ENCODE data around the gene SEMA7A. TPM values are rescaled to one million over a fixed set of nuclear protein-coding genes. Genes with fewer than 3 reads are reported as not detected.

The SEMA7A gene
- total and polyA plus RNA-seq, 2 donors from 2014 or later: 2.8 to 3.6 TPM

DNA sequence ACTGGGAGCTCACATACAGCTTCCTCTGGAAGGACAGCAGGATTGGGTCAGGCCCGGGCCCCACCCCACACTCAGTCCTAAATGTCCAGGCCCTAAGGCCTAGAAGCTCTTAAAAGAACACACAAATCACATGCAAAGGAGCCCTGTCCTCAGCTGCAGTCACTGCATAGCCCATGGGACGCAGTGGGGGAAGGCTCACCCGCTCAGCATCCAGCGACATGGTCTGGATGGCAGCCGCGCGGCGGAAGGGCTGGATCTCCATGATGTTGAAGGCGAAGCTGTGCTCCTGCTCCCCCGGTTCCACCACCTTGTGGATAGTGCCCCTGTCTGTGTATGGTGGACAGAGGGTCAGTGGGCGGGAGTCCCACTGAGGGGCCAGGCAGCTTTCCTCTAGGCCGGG lies 22.1 kb downstream of the SEMA7A start:
- Histone ChIP-seq H3K4me3 (ENCODE audit: low read length in 3 of 3) (no peak overlapping the region), H3K27me3 (ENCODE audit: control insufficient read depth, insufficient read depth, low read length) (no peaks in the 10 kb centered on the region), H3K9ac (ENCODE audit: low read length in 3 of 3) (no peak overlapping the region), H3K36me3 (ENCODE audit: control insufficient read depth in 2 of 3, insufficient read depth in 3 of 3, low read length in 3 of 3) (peaks cover 0 to 2% (median 0%) of the 10 kb centered on the region in 3 donors), H3K4me1 (ENCODE audit: control insufficient read depth in 2 of 3, insufficient read depth in 2 of 3, low read depth in 1 of 3, low read length in 3 of 3) (peaks cover 0 to 3% (median 2%) of the 10 kb centered on the region in 3 donors), H3K9me3 (ENCODE audit: control insufficient read depth in 2 of 3, insufficient read depth in 1 of 3, low read length in 3 of 3) (no peaks in the 10 kb centered on the region), H3K27ac (ENCODE audit: low read depth in 2 of 2, low read length in 2 of 2) (no peak overlapping the region)
- FAIRE-seq: no peak
- DNase-seq: no peak
- intact Hi-C loops (cut with DNase I): no loop called here
- no peak for TF ChIP-seq CTCF (IDR thresholded peaks at IDR 0.05; ENCODE audit: borderline replicate concordance, extremely low read depth, insufficient read depth)

GRCh38 chr15:74410502-74410901 lies 23.3 kb downstream of the SEMA7A start:
- FAIRE-seq: no peak

GRCh38 chr15:74409225-74409624 lies 24.5 kb downstream of the SEMA7A start:
- Histone ChIP-seq H3K4me1 (ENCODE audit: control insufficient read depth in 2 of 3, insufficient read depth in 2 of 3, low read depth in 1 of 3, low read length in 3 of 3) (peaks cover 0 to 5% (median 2%) of the 10 kb centered on the region in 3 donors), H3K9ac (ENCODE audit: low read length in 3 of 3) (no peak overlapping the region), H3K27ac (ENCODE audit: low read depth in 2 of 2, low read length in 2 of 2) (no peak overlapping the region), H3K27me3 (ENCODE audit: control insufficient read depth, insufficient read depth, low read length) (no peaks in the 10 kb centered on the region), H3K4me3 (ENCODE audit: low read length in 3 of 3) (no peak overlapping the region), H3K9me3 (ENCODE audit: control insufficient read depth in 2 of 3, insufficient read depth in 1 of 3, low read length in 3 of 3) (no peaks in the 10 kb centered on the region), H3K36me3 (ENCODE audit: control insufficient read depth in 2 of 3, insufficient read depth in 3 of 3, low read length in 3 of 3) (no peaks in the 10 kb centered on the region)
- peak in 1 of 5 donors; percentile 35 for DNase-seq
- TF ChIP-seq CTCF (IDR thresholded peaks at IDR 0.05; ENCODE audit: borderline replicate concordance, extremely low read depth, insufficient read depth): no peak
- intact Hi-C loops (cut with DNase I): no loop called here
- no peak for FAIRE-seq

More at GRCh38 chr15:74410502-74410901, 23.3 kb downstream of the SEMA7A start:
- TF ChIP-seq CTCF (IDR thresholded peaks at IDR 0.05; ENCODE audit: borderline replicate concordance, extremely low read depth, insufficient read depth): no peak
- Histone ChIP-seq H3K27me3 (ENCODE audit: control insufficient read depth, insufficient read depth, low read length) (no peaks in the 10 kb centered on the region), H3K36me3 (ENCODE audit: control insufficient read depth in 2 of 3, insufficient read depth in 3 of 3, low read length in 3 of 3) (no peaks in the 10 kb centered on the region), H3K9ac (ENCODE audit: low read length in 3 of 3) (no peak overlapping the region), H3K9me3 (ENCODE audit: control insufficient read depth in 2 of 3, insufficient read depth in 1 of 3, low read length in 3 of 3) (no peaks in the 10 kb centered on the region), H3K27ac (ENCODE audit: low read depth in 2 of 2, low read length in 2 of 2) (no peak overlapping the region), H3K4me3 (ENCODE audit: low read length in 3 of 3) (no peak overlapping the region), H3K4me1 (ENCODE audit: control insufficient read depth in 2 of 3, insufficient read depth in 2 of 3, low read depth in 1 of 3, low read length in 3 of 3) (peaks cover 0 to 3% (median 2%) of the 10 kb centered on the region in 3 donors)
- DNase-seq: no peak
- intact Hi-C loops (cut with DNase I): no loop called here

DNA sequence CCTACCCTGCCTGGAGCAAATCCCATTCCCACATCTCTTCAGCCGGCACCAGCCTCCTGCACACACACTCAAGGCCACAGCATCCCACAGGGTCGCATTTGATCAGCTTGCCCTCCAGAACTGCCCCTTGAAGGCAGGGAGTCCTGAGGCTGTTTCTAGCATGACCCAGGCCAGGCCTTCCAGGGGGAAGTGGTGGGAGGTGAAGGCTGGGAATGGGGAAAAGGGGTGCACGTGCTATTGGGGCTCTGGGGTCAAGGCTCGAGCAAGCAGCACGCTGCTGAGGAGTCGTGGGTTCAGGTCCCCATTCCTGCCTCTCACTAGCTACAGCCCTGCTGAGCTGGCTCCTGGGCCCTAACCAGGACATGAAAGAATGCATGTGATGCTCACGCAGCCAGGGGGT lies 24.9 kb downstream of the SEMA7A start:
- FAIRE-seq (no peak), DNase-seq (no peak)
- intact Hi-C loops (cut with DNase I): no loop called here
- H3K9ac ChIP-seq (ENCODE audit: low read length in 3 of 3): no peak overlapping the region
- peaks cover 0 to 5% (median 2%) of the 10 kb centered on the region in 3 donors for H3K4me1 ChIP-seq (ENCODE audit: control insufficient read depth in 2 of 3, insufficient read depth in 2 of 3, low read depth in 1 of 3, low read length in 3 of 3)
- H3K27ac ChIP-seq (ENCODE audit: low read depth in 2 of 2, low read length in 2 of 2): no peak overlapping the region
- no peaks in the 10 kb centered on the region for H3K27me3 ChIP-seq (ENCODE audit: control insufficient read depth, insufficient read depth, low read length)
- no peak for TF ChIP-seq CTCF (IDR thresholded peaks at IDR 0.05; ENCODE audit: borderline replicate concordance, extremely low read depth, insufficient read depth)
- H3K4me3 ChIP-seq (ENCODE audit: low read length in 3 of 3): no peak overlapping the region
- no peaks in the 10 kb centered on the region for H3K9me3 ChIP-seq (ENCODE audit: control insufficient read depth in 2 of 3, insufficient read depth in 1 of 3, low read length in 3 of 3)
- no peaks in the 10 kb centered on the region for H3K36me3 ChIP-seq (ENCODE audit: control insufficient read depth in 2 of 3, insufficient read depth in 3 of 3, low read length in 3 of 3)

Measured in kidney (tissue), 14 donors.